ENCODE measurements around the gene MYO5B.

MYO5B gene

GRCh38 chr18:49880661-49881060 lies 314.3 kb downstream of the MYO5B start:
- TF ChIP-seq ZFX (IDR thresholded peaks at IDR 0.05; ENCODE audit: borderline replicate concordance) (no peak), CTCF (IDR thresholded peaks at IDR 0.05) (no peak)
- no peak overlapping the region for H3K27ac ChIP-seq

GRCh38 chr18:49879271-49879580 lies 315.7 kb downstream of the MYO5B start:
- TF ChIP-seq CTCF (IDR thresholded peaks at IDR 0.05) (no peak), ZFX (IDR thresholded peaks at IDR 0.05; ENCODE audit: borderline replicate concordance) (no peak)
- no peak overlapping the region for H3K27ac ChIP-seq

GRCh38 chr18:49878567-49879270 lies 316.2 kb downstream of the MYO5B start:
- TF ChIP-seq ZFX (IDR thresholded peaks at IDR 0.05; ENCODE audit: borderline replicate concordance) = no peak
- no peak for TF ChIP-seq CTCF (IDR thresholded peaks at IDR 0.05)
- H3K27ac ChIP-seq = no peak overlapping the region

- no peak overlapping the region for H3K27ac ChIP-seq
These were observed 316.9 kb downstream of the MYO5B start for GRCh38 chr18:49878015-49878414.

GRCh38 chr18:49876536-49876935 lies 318.4 kb downstream of the MYO5B start:
- no peak overlapping the region for H3K27ac ChIP-seq
- no peak for TF ChIP-seq ZFX (IDR thresholded peaks at IDR 0.05; ENCODE audit: borderline replicate concordance)
- no peak for TF ChIP-seq CTCF (IDR thresholded peaks at IDR 0.05)

More at GRCh38 chr18:49878015-49878414, 316.9 kb downstream of the MYO5B start:
- TF ChIP-seq ZFX (IDR thresholded peaks at IDR 0.05; ENCODE audit: borderline replicate concordance) (no peak), CTCF (IDR thresholded peaks at IDR 0.05) (no peak)

GRCh38 chr18:49875783-49876182 lies 319.2 kb downstream of the MYO5B start:
- TF ChIP-seq CTCF (IDR thresholded peaks at IDR 0.05) (no peak), ZFX (IDR thresholded peaks at IDR 0.05; ENCODE audit: borderline replicate concordance) (no peak)
- H3K27ac ChIP-seq = no peak overlapping the region

GRCh38 chr18:49875155-49875554 lies 319.8 kb downstream of the MYO5B start:
- H3K27ac ChIP-seq = no peak overlapping the region
- TF ChIP-seq CTCF (IDR thresholded peaks at IDR 0.05) = no peak
- no peak for TF ChIP-seq ZFX (IDR thresholded peaks at IDR 0.05; ENCODE audit: borderline replicate concordance)

Data from 22Rv1 (cell line).